NCI-H146 treated with DMSO at 0.1 percent for 48 hours (cell line): ENCODE data around the gene PEX14.
A peak's percentile ranks its signal among the peaks of the same experiment; 100 is the strongest.
"Not testable (repeated sequence)": the region's sequence is repeated elsewhere in the genome, so short reads cannot be mapped to it uniquely, and the experiment has no call there.

ENCODE experiments used
- DNase-seq: peaks from one replicate; lab custom pipeline; 2025; ENCODE audit not compliant: unreplicated experiment; lab: John Stamatoyannopoulos, UW

The PEX14 gene

GRCh38 chr1:10494418-10494753 lies 19.6 kb downstream of the PEX14 start:
- no peak for DNase-seq

GRCh38 chr1:10494754-10495474 lies 20.2 kb downstream of the PEX14 start:
- DNase-seq = no peak

GRCh38 chr1:10495475-10495817 lies 20.7 kb downstream of the PEX14 start:
- DNase-seq = no peak

DNA sequence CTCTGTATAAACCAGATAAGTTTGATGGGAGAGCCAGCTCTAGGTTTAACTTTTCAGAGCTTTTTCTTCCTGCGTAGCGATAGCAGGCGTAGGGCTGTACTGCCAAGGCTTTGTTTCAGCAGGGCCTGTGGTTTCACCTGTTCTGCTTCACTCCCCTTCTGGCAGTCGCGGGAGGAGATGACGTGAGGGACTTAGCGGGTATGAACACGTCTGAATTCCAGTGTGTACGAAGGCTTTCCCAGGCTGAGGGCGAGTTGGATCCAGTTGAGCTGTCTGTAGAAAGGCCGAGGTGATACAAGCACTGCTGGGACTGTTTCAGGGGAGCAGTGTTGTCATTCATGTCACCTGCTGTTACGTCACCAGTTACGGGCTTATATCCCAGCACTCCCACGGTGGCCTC lies 21.2 kb downstream of the PEX14 start:
- DNase-seq = no peak

DNA sequence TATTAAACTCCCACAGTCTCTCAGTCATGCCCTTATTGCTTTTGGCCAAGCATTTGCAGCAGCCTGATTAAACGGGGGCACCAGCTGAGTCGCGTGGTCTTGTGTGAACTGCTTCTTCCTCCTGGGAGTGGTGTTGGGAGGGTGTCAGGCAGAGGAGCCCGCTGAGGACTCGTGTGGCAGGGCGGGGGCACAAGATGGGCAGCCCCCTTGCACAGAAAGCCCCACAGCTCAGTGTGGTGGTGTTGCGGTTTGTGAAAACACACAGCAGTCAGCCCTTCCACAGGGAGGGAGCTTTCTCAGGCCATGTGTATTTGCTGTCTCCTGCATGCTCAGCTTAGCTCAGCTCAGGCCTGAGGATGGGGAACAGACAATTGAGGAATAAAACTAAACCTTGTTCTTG lies 22.4 kb downstream of the PEX14 start:
- DNase-seq = no peak

- no peak for DNase-seq
These were observed 23.5 kb downstream of the PEX14 start for GRCh38 chr1:10498231-10498630.

- DNase-seq = no peak
These were observed 27.5 kb downstream of the PEX14 start for GRCh38 chr1:10502206-10502605.

DNA sequence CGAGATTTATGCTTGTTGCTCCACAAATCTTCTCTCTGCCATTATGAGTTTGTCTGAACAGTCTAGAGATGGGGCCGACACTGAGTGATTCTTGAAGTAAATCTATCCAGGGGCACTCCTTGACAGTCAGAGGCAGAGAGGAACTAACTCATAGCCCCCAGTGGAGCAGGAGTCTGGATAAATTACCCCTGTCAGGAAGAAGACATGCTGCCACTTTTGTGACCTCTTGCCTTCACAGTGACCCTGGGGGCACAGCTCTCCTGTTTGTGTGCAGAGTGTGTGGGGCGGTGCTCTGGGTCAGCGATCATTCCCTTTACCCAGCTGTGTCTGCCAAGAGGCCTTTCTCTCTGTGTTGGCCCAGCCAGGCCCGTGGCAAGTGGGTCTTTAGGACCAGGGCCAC lies 29.5 kb downstream of the PEX14 start:
- DNase-seq = no peak

GRCh38 chr1:10506046-10506676 lies 31.4 kb downstream of the PEX14 start:
- DNase-seq = not testable (repeated sequence)

DNA sequence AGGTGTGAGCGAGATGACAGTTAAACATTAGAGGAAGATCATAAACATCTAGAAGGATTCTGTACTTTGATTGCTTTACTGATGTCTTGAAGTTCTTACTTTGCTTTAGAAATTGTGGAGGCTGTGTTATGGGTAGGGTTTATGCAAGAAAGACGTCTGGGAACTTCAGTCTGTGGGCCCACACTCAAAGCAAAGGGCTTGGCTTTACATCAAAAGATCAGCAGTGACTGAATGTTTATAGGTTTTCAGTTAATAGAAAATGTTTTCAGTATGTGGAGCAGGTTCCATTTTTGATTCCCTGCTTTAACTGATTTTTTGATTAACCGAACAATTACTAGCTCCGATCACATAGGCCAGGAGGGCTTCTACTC lies 31.9 kb downstream of the PEX14 start:
- no peak for DNase-seq

- peak; percentile 66 for DNase-seq
These were observed 32.5 kb downstream of the PEX14 start for GRCh38 chr1:10507111-10507879.

GRCh38 chr1:10508511-10508951 lies 33.8 kb downstream of the PEX14 start:
- DNase-seq = no peak

- no peak for DNase-seq
These were observed 35.2 kb downstream of the PEX14 start for GRCh38 chr1:10509809-10510509.

DNA sequence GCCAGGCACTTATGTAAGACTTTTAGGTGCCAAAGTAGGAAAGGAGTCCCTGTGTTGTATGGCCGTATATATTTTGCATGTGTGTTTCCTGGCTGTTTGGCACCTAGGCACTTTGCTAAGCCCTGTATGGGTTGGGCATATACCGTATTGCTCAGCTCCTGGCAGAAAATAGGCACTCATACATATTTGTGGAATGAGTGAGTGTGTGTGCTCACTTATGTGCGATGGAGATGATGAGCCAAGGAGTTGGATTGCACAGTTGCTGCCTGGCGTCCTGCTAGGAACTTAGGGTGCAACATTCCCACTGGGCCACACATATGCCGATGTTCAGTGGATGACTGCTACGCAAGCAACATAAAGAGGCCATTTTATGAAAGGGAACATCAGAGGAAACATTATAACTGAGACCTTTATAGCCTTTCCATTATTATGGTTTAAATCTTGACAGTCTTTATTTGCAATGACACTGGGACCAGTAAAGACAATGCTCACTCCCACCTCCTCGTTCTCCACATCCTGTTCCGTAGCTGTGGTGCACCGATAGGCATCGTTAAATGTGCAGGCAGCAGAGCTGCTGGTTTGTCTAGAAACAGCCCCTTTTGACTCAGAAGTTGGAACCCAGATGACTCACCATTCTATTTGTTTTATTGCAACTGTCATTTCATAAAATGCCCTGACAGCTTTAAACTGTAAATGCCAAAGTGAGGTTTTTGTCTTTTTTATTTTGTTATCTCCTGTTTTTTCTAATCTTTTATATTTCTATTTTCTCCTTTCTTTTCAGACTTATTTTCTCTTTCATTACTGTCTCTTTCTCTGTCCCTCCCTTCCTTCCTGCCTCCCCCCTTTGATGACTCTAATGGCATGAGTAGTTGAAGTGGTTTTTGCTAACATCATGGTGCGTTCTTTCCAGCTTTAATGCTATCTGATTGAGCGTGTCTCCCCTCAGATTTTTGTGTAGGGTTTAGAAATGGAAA lies 36.1 kb downstream of the PEX14 start:
- no peak for DNase-seq

- DNase-seq = no peak
These were observed 36.7 kb downstream of the PEX14 start for GRCh38 chr1:10511494-10511885.

DNA sequence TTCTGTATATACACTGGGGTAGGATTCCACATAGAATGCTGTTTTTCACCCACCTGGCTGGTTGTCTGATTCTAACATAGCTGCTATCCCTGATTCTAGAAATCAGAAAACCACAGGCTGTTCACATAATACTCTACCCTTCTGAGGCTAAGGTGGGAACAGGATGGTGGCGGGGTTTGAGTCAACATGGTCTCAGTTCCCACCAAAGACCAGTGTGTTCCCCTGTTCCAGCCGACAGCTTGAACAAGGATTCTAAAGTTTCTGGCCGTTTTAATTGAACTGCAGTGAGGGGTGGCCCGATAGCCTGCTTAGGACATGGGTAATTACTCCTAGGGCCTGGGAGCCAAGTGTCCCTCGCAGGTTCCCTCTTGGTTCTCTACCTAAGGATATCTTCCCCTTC lies 38.4 kb downstream of the PEX14 start:
- DNase-seq = no peak

- peak; percentile 16 for DNase-seq
These were observed 39.9 kb downstream of the PEX14 start for GRCh38 chr1:10514490-10515235.

- DNase-seq = no peak
These were observed 40.7 kb downstream of the PEX14 start for GRCh38 chr1:10515301-10515975.
